Tibial nerve (tissue), 4 donors: Measurements from ENCODE around the gene KNL1. TPM values are rescaled to one million over a fixed set of nuclear protein-coding genes. Genes with fewer than 3 reads are reported as not detected.

Source experiments
- DNase-seq, 2 donors: peaks; one replicate each; pipeline ENCODE4 v3.0.0-alpha.2; 2019; ENCODE audit warnings: low spot score in 2 of 2
- H3K27ac ChIP-seq, 4 donors: fragments of 200-600 bp; sonication (generic) in 3 of 4; one replicate each; pipeline ENCODE4 v1.5.1; 2017 to 2019; ENCODE audit warnings: mild to moderate bottlenecking in 1 of 4
- H3K27me3 ChIP-seq, 2 donors: fragments of 200-600 bp; sonication (generic) in 1 of 2; one replicate each; pipeline versions ENCODE4 v1.5.1 to v1.6.0; 2017 to 2019
- H3K36me3 ChIP-seq, 3 donors: fragments of 200-600 bp; sonication (generic); one replicate each; pipeline ENCODE4 v1.5.1; 2018 to 2019
- H3K4me1 ChIP-seq, 4 donors: fragments of 200-600 bp; sonication (generic) in 3 of 4; one replicate each; pipeline ENCODE4 v1.5.1; 2017 to 2019
- H3K4me3 ChIP-seq, 4 donors: fragments of 200-600 bp; sonication (generic) in 3 of 4; one replicate each; pipeline ENCODE4 v1.5.1; 2017 to 2019; ENCODE audit warnings: mild to moderate bottlenecking in 1 of 4, moderate library complexity in 1 of 4
- H3K9me3 ChIP-seq, 4 donors: fragments of 200-600 bp; sonication (generic) in 3 of 4; one replicate each; pipeline ENCODE4 v1.5.1; 2017 to 2019
- CTCF ChIP-seq, 5 experiments: fragments of 200-600 bp in 3 of 5; fragments of 450-650 bp in 2 of 5; sonication (generic) in 3 of 5; IDR thresholded peaks; one replicate each; pipeline ENCODE4 v1.5.1; 2016 to 2019; ENCODE audit warnings: antibody characterized with exemption in 5 of 5, mild to moderate bottlenecking in 3 of 5, moderate library complexity in 2 of 5
- EP300 ChIP-seq, 2 donors: sonication (generic); formaldehyde crosslinking; IDR thresholded peaks; one replicate each; pipeline ENCODE4 v1.6.1; 2017; ENCODE audit warnings: antibody characterized with exemption in 2 of 2, mild to moderate bottlenecking in 1 of 2
- POLR2A ChIP-seq, 2 donors: fragments of 450-650 bp; IDR thresholded peaks; one replicate each; pipeline ENCODE4 v1.6.1; 2017; ENCODE audit warnings: antibody characterized with exemption in 2 of 2, mild to moderate bottlenecking in 2 of 2, moderate library complexity in 2 of 2
- WGBS, 2 donors: methylation state at CpG; one replicate each; pipeline ENCODE4 v1.1.5; 2018; 5-methylcytosine and 5-hydroxymethylcytosine counted together
- small RNA-seq: library from RNA; depleted of rRNA; stranded (forward); fragments of <200 nt; gene quantifications from one replicate; pipeline ENCODE3, GENCODE V24; 2016
- total RNA-seq, 4 donors: library from RNA; depleted of rRNA; stranded (reverse); fragments of >200 nt; gene quantifications; one replicate each; pipeline ENCODE4 v1.1.0, GENCODE V29; 2016

The KNL1 gene
- total RNA-seq, 4 donors from 2014 or later, result under 0.01 to 1.3 (median 0.99) TPM

GRCh38 chr15:40697916-40698315 lies 103.9 kb downstream of the KNL1 start:
- 90 to 94% methylated on average over 7 of the region's 7 CpGs for WGBS, 2 donors
- Histone ChIP-seq H3K4me1 (peaks cover 0 to 21% (median 14%) of the 10 kb centered on the region in 4 donors), H3K4me3 (no peak overlapping the region), H3K36me3 (no peaks in the 10 kb centered on the region), H3K9me3 (no peaks in the 10 kb centered on the region), H3K27me3 (no peaks in the 10 kb centered on the region), H3K27ac (no peak overlapping the region)
- TF ChIP-seq POLR2A (IDR thresholded peaks at IDR 0.05) (no peak), CTCF (IDR thresholded peaks at IDR 0.05) (no peak), EP300 (IDR thresholded peaks at IDR 0.05) (no peak)
- no peak for DNase-seq

- Histone ChIP-seq H3K36me3 (no peaks in the 10 kb centered on the region), H3K9me3 (no peaks in the 10 kb centered on the region), H3K4me1 (no peaks in the 10 kb centered on the region), H3K27ac (no peak overlapping the region), H3K27me3 (no peaks in the 10 kb centered on the region), H3K4me3 (no peak overlapping the region)
- TF ChIP-seq EP300 (IDR thresholded peaks at IDR 0.05), result no peak
- no peak for TF ChIP-seq POLR2A (IDR thresholded peaks at IDR 0.05)
- TF ChIP-seq CTCF (IDR thresholded peaks at IDR 0.05), result no peak
- no peak for DNase-seq
- whole genome bisulfite sequencing, 2 donors, result 91 to 94% methylated on average over 7 of the region's 7 CpGs
These were observed 108.0 kb downstream of the KNL1 start for GRCh38 chr15:40702077-40702476.

GRCh38 chr15:40706121-40706520 lies 112.1 kb downstream of the KNL1 start:
- Histone ChIP-seq H3K27ac (no peak overlapping the region), H3K9me3 (no peaks in the 10 kb centered on the region), H3K4me1 (no peaks in the 10 kb centered on the region), H3K36me3 (no peaks in the 10 kb centered on the region), H3K27me3 (no peaks in the 10 kb centered on the region), H3K4me3 (no peak overlapping the region)
- DNase-seq, result no peak
- TF ChIP-seq CTCF (IDR thresholded peaks at IDR 0.05) (no peak), EP300 (IDR thresholded peaks at IDR 0.05) (no peak), POLR2A (IDR thresholded peaks at IDR 0.05) (no peak)
- WGBS, 2 donors, result 96 to 98% methylated on average over 2 of the region's 2 CpGs

Small RNA genes within 50 kb of the gene (small RNA-seq; reads per million reads assigned to genes)
- not detected for gene RF00017
- not detected for gene RN7SL376P

Other genes starting within 250 kb of the KNL1 start
- gene PHGR1, start 243.2 kb upstream of the KNL1 start, total RNA-seq, result not detected
- gene DISP2, start 236.0 kb upstream of the KNL1 start, total RNA-seq, result under 1 TPM; under 0.01 to 0.22 (median 0.10) TPM
- 1 to 10 TPM; 3.3 to 7.1 (median 4.2) TPM for gene KNSTRN, start 211.5 kb upstream of the KNL1 start, total RNA-seq
- gene IVD, start 188.5 kb upstream of the KNL1 start, total RNA-seq, result 10 to 100 TPM; 62.8 to 88.6 (median 76.7) TPM
- 10 to 100 TPM; 12.3 to 25.5 (median 16.2) TPM for gene BAHD1, start 153.3 kb upstream of the KNL1 start, total RNA-seq
- 10 to 100 TPM in 3 of 4 donors, 1 to 10 TPM in 1; 5.7 to 27.8 (median 15.4) TPM for gene CHST14, start 123.3 kb upstream of the KNL1 start, total RNA-seq
- 10 to 100 TPM; 21.6 to 43.9 (median 33.0) TPM for gene CCDC32, start 29.2 kb upstream of the KNL1 start, total RNA-seq
- 10 to 100 TPM in 1 of 4 donors, 1 to 10 TPM in 3; 4.3 to 11.4 (median 8.3) TPM for gene RPUSD2, start 24.9 kb upstream of the KNL1 start, total RNA-seq
- gene RAD51, start 100.9 kb downstream of the KNL1 start, total RNA-seq, result under 1 TPM in 2 of 4 donors, not detected in 2; 0.42 to 0.59 TPM
- gene RMDN3, start 161.0 kb downstream of the KNL1 start, total RNA-seq, result 10 to 100 TPM; 26.7 to 41.1 (median 39.1) TPM
- 10 to 100 TPM; 24.5 to 49.4 (median 44.1) TPM for gene GCHFR, start 169.8 kb downstream of the KNL1 start, total RNA-seq
- under 1 TPM in 1 of 4 donors, not detected in 3; 0.59 TPM for gene C15orf62, start 175.7 kb downstream of the KNL1 start, total RNA-seq
- 10 to 100 TPM; 19.0 to 48.5 (median 34.2) TPM for gene ZFYVE19, start 212.8 kb downstream of the KNL1 start, total RNA-seq
- 10 to 100 TPM; 23.9 to 61.5 (median 36.3) TPM for gene DNAJC17, start 213.2 kb downstream of the KNL1 start, total RNA-seq
- gene PPP1R14D, start 234.5 kb downstream of the KNL1 start, total RNA-seq, result not detected
- gene SPINT1, start 249.8 kb downstream of the KNL1 start, total RNA-seq, result 10 to 100 TPM in 1 of 4 donors, 1 to 10 TPM in 3; 1.1 to 12.0 (median 4.2) TPM